Measurements from ENCODE around the gene SRD5A2. TPM values are rescaled to one million over a fixed set of nuclear protein-coding genes. Genes with fewer than 3 reads are reported as not detected.
"Not testable (repeated sequence)": the region's sequence is repeated elsewhere in the genome, so short reads cannot be mapped to it uniquely, and the experiment has no call there.

The SRD5A2 gene
- total and polyA plus RNA-seq, 2 of the 4 experiments (the other 2 are of a cell fraction), result not detected

DNA sequence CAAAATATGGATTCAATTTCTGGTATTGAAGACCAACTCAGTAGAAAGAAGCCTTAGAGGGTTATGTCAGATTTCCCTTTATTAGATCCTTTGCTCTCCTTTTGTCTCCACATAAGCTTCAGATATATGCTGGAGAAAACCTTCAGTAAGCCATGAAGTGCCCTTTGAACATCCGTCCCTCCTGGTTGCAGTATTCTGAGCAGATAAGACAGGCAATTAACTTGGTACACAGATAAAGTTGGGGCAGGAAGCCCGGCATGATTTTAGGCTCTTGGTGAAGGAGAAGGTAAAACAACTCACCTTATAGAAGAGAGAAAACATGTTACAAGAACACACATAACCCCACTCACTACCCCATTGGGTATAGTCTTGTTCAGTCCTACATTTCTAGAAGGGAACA lies 76.4 kb downstream of the SRD5A2 start:
- WGBS, 2 experiments (ENCODE audit: extremely low coverage in 2 of 2, insufficient read length in 1 of 2), result no CpG with 5 or more reads among the region's 2 CpGs
- CTCF ChIA-PET, result no interaction called here
- dilution Hi-C loops (cut with HindIII; ENCODE audit: low sequenced_read_pairs, unreplicated experiment), result no loop called here

GRCh38 chr2:31496451-31496874 lies 84.3 kb downstream of the SRD5A2 start:
- H3K4me2 ChIP-seq (ENCODE audit: low read depth, low read length); H4K5ac ChIP-seq (ENCODE audit: low read depth, low read length); H3K9me3 ChIP-seq (ENCODE audit: control insufficient read depth, insufficient read depth, low read length); H3K4me3 ChIP-seq (ENCODE audit: insufficient read depth, low read depth, low read length); H3K9ac ChIP-seq (ENCODE audit: low read depth, low read length); dilution Hi-C loops (cut with HindIII; ENCODE audit: low sequenced_read_pairs, unreplicated experiment); H3K9me1 ChIP-seq (ENCODE audit: insufficient read depth, low read length); H2BK20ac ChIP-seq (ENCODE audit: low read depth, low read length); H3K23ac ChIP-seq (ENCODE audit: low read depth, low read length); H4K91ac ChIP-seq (ENCODE audit: insufficient read depth, low read depth, low read length); H3K4ac ChIP-seq (ENCODE audit: low read depth, low read length); POLR2A ChIA-PET (ENCODE audit: unreplicated experiment); H3K79me1 ChIP-seq (ENCODE audit: low read depth in 1 of 2, low read length in 2 of 2); BruUV-seq (replicated peaks); H4K8ac ChIP-seq (ENCODE audit: low read depth in 2 of 2, low read length in 2 of 2); ATAC-seq (ENCODE audit: low read depth); H3K56ac ChIP-seq (ENCODE audit: extremely low read depth, insufficient read depth, low read length); in situ Hi-C loops (cut with MboI; ENCODE audit: low sequenced_read_pairs); H2AK9ac ChIP-seq (replicated peaks; ENCODE audit: low read depth, low read length, poor library complexity); intact Hi-C loops (cut with micrococcal nuclease); H3K18ac ChIP-seq (ENCODE audit: low read depth, low read length); DNase-seq; H3K27me3 ChIP-seq (ENCODE audit: control insufficient read depth, insufficient read depth, low read length); H2BK5ac ChIP-seq (ENCODE audit: low read depth, low read length, poor library complexity, severe bottlenecking); H2AFZ ChIP-seq (replicated peaks; ENCODE audit: low read length, poor library complexity); H3K27ac ChIP-seq (ENCODE audit: insufficient read depth, low read length); H4K20me1 ChIP-seq (ENCODE audit: insufficient read depth, low read length); H2BK15ac ChIP-seq (ENCODE audit: low read depth, low read length); H2AK5ac ChIP-seq (ENCODE audit: low read depth, low read length); H3K14ac ChIP-seq (replicated peaks; ENCODE audit: low read depth, low read length); H3K4me1 ChIP-seq (ENCODE audit: control insufficient read depth, insufficient read depth, low read length); H3K36me3 ChIP-seq (ENCODE audit: control insufficient read depth, insufficient read depth, low read length); H2BK120ac ChIP-seq (ENCODE audit: low read depth, low read length); CTCF ChIA-PET: not testable (repeated sequence)
- 100% methylated on average over 1 of the region's 21 CpGs; no CpG with 5 or more reads in 1 of the 2 experiments for WGBS, 2 experiments (ENCODE audit: extremely low coverage in 2 of 2, insufficient read length in 1 of 2)

More for the DNA sequence above, 76.4 kb downstream of the SRD5A2 start:
- H2BK20ac ChIP-seq (ENCODE audit: low read depth, low read length), result no peak overlapping the region
- no peak overlapping the region for H3K18ac ChIP-seq (ENCODE audit: low read depth, low read length)
- no peak overlapping the region for H2BK15ac ChIP-seq (ENCODE audit: low read depth, low read length)
- H3K9me1 ChIP-seq (ENCODE audit: insufficient read depth, low read length), result no peaks in the 10 kb centered on the region
- no peaks in the 10 kb centered on the region for H4K20me1 ChIP-seq (ENCODE audit: insufficient read depth, low read length)
- no peaks in the 10 kb centered on the region for H3K27me3 ChIP-seq (ENCODE audit: control insufficient read depth, insufficient read depth, low read length)
- H3K36me3 ChIP-seq (ENCODE audit: control insufficient read depth, insufficient read depth, low read length), result no peaks in the 10 kb centered on the region
- no peak overlapping the region for H2BK120ac ChIP-seq (ENCODE audit: low read depth, low read length)
- in situ Hi-C loops (cut with MboI; ENCODE audit: low sequenced_read_pairs), result no loop called here
- no peak overlapping the region for H3K23ac ChIP-seq (ENCODE audit: low read depth, low read length)
- TF ChIP-seq FOS (IDR thresholded peaks at IDR 0.05; ENCODE audit: low read depth, low read length) (no peak), USF2 (IDR thresholded peaks at IDR 0.05; ENCODE audit: low read depth, low read length) (no peak), CEBPB (IDR thresholded peaks at IDR 0.05; ENCODE audit: low read depth, low read length) (no peak), MAFK (IDR thresholded peaks at IDR 0.05; ENCODE audit: low read depth, low read length) (no peak), SMC3 (IDR thresholded peaks at IDR 0.05; ENCODE audit: low read depth, low read length) (no peak), RFX5 (IDR thresholded peaks at IDR 0.05; ENCODE audit: low read depth, low read length) (no peak), MXI1 (IDR thresholded peaks at IDR 0.05; ENCODE audit: borderline replicate concordance, low read depth, low read length) (no peak), BHLHE40 (IDR thresholded peaks at IDR 0.05; ENCODE audit: low read depth, low read length) (no peak), RCOR1 (IDR thresholded peaks at IDR 0.05; ENCODE audit: insufficient replicate concordance, low read length) (no peak), POLR2A (IDR thresholded peaks at IDR 0.05; ENCODE audit: low read depth, low read length) (no peak)
- TF ChIP-seq, protein P1, sequence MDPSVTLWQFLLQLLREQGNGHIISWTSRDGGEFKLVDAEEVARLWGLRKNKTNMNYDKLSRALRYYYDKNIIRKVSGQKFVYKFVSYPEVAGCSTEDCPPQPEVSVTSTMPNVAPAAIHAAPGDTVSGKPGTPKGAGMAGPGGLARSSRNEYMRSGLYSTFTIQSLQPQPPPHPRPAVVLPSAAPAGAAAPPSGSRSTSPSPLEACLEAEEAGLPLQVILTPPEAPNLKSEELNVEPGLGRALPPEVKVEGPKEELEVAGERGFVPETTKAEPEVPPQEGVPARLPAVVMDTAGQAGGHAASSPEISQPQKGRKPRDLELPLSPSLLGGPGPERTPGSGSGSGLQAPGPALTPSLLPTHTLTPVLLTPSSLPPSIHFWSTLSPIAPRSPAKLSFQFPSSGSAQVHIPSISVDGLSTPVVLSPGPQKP (IDR thresholded peaks at IDR 0.05; ENCODE audit: borderline replicate concordance, low read depth, low read length), result no peak
- intact Hi-C loops (cut with micrococcal nuclease), result no loop called here
- no peak overlapping the region for H2BK5ac ChIP-seq (ENCODE audit: low read depth, low read length, poor library complexity, severe bottlenecking)
- H3K79me1 ChIP-seq (ENCODE audit: low read depth in 1 of 2, low read length in 2 of 2), result no peaks in the 10 kb centered on the region
- no peak overlapping the region for H3K4me3 ChIP-seq (ENCODE audit: insufficient read depth, low read depth, low read length)
- H2AFZ ChIP-seq (replicated peaks; ENCODE audit: low read length, poor library complexity), result no peak overlapping the region
- H3K14ac ChIP-seq (replicated peaks; ENCODE audit: low read depth, low read length), result no peak overlapping the region
- no peak overlapping the region for H4K5ac ChIP-seq (ENCODE audit: low read depth, low read length)
- no peak overlapping the region for H3K27ac ChIP-seq (ENCODE audit: insufficient read depth, low read length)
- no peak overlapping the region for H2AK9ac ChIP-seq (replicated peaks; ENCODE audit: low read depth, low read length, poor library complexity)
- H3K9me3 ChIP-seq (ENCODE audit: control insufficient read depth, insufficient read depth, low read length), result no peaks in the 10 kb centered on the region
- no peak overlapping the region for H4K8ac ChIP-seq (ENCODE audit: low read depth in 2 of 2, low read length in 2 of 2)
- POLR2A ChIA-PET (ENCODE audit: unreplicated experiment), result no interaction called here
- no peak for ATAC-seq (ENCODE audit: low read depth)
- H4K91ac ChIP-seq (ENCODE audit: insufficient read depth, low read depth, low read length), result no peak overlapping the region
- no peak overlapping the region for H2AK5ac ChIP-seq (ENCODE audit: low read depth, low read length)
- no peak overlapping the region for H3K4ac ChIP-seq (ENCODE audit: low read depth, low read length)
- no peak overlapping the region for H3K9ac ChIP-seq (ENCODE audit: low read depth, low read length)
- DNase-seq, result no peak
- no peaks in the 10 kb centered on the region for H3K4me1 ChIP-seq (ENCODE audit: control insufficient read depth, insufficient read depth, low read length)
- no peak overlapping the region for H3K4me2 ChIP-seq (ENCODE audit: low read depth, low read length)
- no TSS peak for BruUV-seq (replicated peaks)
- H3K56ac ChIP-seq (ENCODE audit: extremely low read depth, insufficient read depth, low read length), result no peak overlapping the region
